Gastrocnemius medialis (tissue), 4 donors: ENCODE measurements around the gene KLHL11. TPM values are rescaled to one million over a fixed set of nuclear protein-coding genes. Genes with fewer than 3 reads are reported as not detected.
"Not testable (repeated sequence)": the region's sequence is repeated elsewhere in the genome, so short reads cannot be mapped to it uniquely, and the experiment has no call there.

Experiments used
- ATAC-seq, 2 donors: fragments of 150-250 bp; one replicate each; pipeline ENCODE4 v1.9.1; 2016
- DNase-seq, 2 donors: peaks; one replicate each; pipeline ENCODE4 v3.0.0-alpha.2; 2019
- H3K27ac ChIP-seq, 4 donors: fragments of 200-600 bp; sonication (generic); 1 replicate in 1 of 4; 2 replicates in 3 of 4; pipeline ENCODE4 v1.5.1; 2016 to 2018; ENCODE audit warnings: mild to moderate bottlenecking in 2 of 4, moderate library complexity in 1 of 4
- H3K27me3 ChIP-seq, 3 donors: fragments of 200-600 bp; sonication (generic) in 2 of 3; 1 replicate in 1 of 3; 2 replicates in 2 of 3; pipeline versions ENCODE4 v1.5.1 to v1.6.0; 2016 to 2019; ENCODE audit warnings: mild to moderate bottlenecking in 1 of 3, moderate library complexity in 1 of 3
- H3K36me3 ChIP-seq, 2 donors: fragments of 200-600 bp; sonication (generic) in 1 of 2; one replicate each; pipeline ENCODE4 v1.5.1; 2017 to 2018
- H3K4me1 ChIP-seq, 2 donors: fragments of 200-600 bp; sonication (generic) in 1 of 2; one replicate each; pipeline ENCODE4 v1.5.1; 2016 to 2017; ENCODE audit warnings: mild to moderate bottlenecking in 2 of 2
- H3K4me3 ChIP-seq, 4 donors: fragments of 200-600 bp; sonication (generic) in 3 of 4; 1 replicate in 1 of 4; 2 replicates in 3 of 4; pipeline ENCODE4 v1.5.1; 2016 to 2019; ENCODE audit warnings: mild to moderate bottlenecking in 2 of 4
- H3K9me3 ChIP-seq, 3 donors: fragments of 200-600 bp; sonication (generic) in 2 of 3; 1 replicate in 1 of 3; 2 replicates in 2 of 3; pipeline ENCODE4 v1.5.1; 2016 to 2019
- POLR2A ChIP-seq, 2 donors: fragments of 450-650 bp; IDR thresholded peaks; one replicate each; pipeline ENCODE4 v1.6.1; 2017; ENCODE audit warnings: antibody characterized with exemption in 2 of 2, mild to moderate bottlenecking in 2 of 2, moderate library complexity in 2 of 2
- in situ Hi-C, 4 donors: fragments of 200-750 bp; cut with MboI; loops; one replicate each; pipeline versions ENCODE4 v1.15.0 to v1.8.0; 2017; ENCODE audit warnings: low sequenced_read_pairs in 4 of 4
- intact Hi-C: fragments of 100-400 bp; cut with DNase I; formaldehyde crosslinking; loops from one replicate; pipeline ENCODE4 v1.15.1; 2023; ENCODE audit warnings: low total_unique reads
- total RNA-seq, 4 donors: library from RNA; depleted of rRNA; stranded (reverse); fragments of >200 nt; gene quantifications; one replicate each; pipeline versions ENCODE4 v1.1.0 to v1.2.3, GENCODE V29; 2016
- TF ChIP-seq, protein P1 (sequence below), 5 experiments: fragments of 450-650 bp in 3 of 5; fragments of 200-600 bp in 2 of 5; sonication (generic) in 2 of 5; IDR thresholded peaks in 4 of 5; conservative IDR thresholded peaks in 1 of 5; 1 replicate in 4 of 5; 2 replicates in 1 of 5; pipeline ENCODE4 v1.5.1; 2016 to 2019; ENCODE audit warnings: antibody characterized with exemption in 5 of 5, mild to moderate bottlenecking in 3 of 5, moderate library complexity in 3 of 5

The KLHL11 gene
- total RNA-seq, 4 donors from 2014 or later, result 2.2 to 4.7 (median 3.8) TPM

DNA sequence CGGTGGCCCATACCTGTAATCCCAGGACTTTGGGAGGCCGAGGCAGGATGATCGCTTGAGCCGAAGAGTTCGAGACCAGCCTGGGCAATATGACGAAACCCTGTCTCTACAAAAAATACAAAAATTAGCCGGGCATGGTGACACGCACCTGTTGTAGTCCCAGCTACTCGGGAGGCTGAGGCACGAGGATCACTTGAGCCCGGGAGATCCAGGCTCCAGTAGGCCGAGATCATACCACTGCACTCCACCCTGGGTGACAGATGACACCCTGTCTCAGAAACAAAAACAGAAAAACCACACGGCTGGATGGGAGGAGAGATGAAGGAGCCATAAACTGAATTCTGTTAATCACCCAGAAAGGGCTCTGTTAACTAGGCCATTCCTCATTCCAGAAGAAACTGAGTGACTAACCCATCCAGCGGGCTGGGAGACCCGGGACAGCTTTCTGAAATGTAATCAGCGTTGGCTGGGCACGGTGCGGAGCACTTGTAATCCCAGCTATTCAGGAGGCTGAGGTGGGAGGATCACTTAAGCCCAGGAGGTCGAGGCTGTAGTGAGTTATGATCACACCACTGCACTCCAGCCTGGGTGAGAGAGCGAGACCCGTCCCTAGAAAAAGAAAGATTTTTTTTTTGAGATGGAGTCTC, 28.6 kb downstream of the KLHL11 start:
- no peak for TF ChIP-seq POLR2A (IDR thresholded peaks at IDR 0.05)
- TF ChIP-seq, protein P1, sequence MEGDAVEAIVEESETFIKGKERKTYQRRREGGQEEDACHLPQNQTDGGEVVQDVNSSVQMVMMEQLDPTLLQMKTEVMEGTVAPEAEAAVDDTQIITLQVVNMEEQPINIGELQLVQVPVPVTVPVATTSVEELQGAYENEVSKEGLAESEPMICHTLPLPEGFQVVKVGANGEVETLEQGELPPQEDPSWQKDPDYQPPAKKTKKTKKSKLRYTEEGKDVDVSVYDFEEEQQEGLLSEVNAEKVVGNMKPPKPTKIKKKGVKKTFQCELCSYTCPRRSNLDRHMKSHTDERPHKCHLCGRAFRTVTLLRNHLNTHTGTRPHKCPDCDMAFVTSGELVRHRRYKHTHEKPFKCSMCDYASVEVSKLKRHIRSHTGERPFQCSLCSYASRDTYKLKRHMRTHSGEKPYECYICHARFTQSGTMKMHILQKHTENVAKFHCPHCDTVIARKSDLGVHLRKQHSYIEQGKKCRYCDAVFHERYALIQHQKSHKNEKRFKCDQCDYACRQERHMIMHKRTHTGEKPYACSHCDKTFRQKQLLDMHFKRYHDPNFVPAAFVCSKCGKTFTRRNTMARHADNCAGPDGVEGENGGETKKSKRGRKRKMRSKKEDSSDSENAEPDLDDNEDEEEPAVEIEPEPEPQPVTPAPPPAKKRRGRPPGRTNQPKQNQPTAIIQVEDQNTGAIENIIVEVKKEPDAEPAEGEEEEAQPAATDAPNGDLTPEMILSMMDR (IDR thresholded peaks at IDR 0.05 in 4 of 5, conservative IDR thresholded peaks at IDR 0.05 in 1 of 5), result no peak
- in situ Hi-C loops, result no loop called here
- no peak for DNase-seq
- Histone ChIP-seq H3K36me3 (peaks cover 0 to 7% of the 10 kb centered on the region in 2 donors), H3K27ac (peak overlapping the region; percentile 68 to 81 (median 70)), H3K4me1 (peaks cover 0 to 10% of the 10 kb centered on the region in 2 donors), H3K27me3 (no peaks in the 10 kb centered on the region), H3K9me3 (no peaks in the 10 kb centered on the region), H3K4me3 (peak overlapping the region; percentile 81 to 94 (median 90))
- intact Hi-C loops, result loop anchor here (2.0 kb wide), 1 partner anchor 28 kb away; the partner anchor contains the start of gene KLHL11
- ATAC-seq, result no peak

- H3K27ac ChIP-seq, result peak within 1 kb of the TSS; percentile 68 to 81 (median 70)
- H3K27me3 ChIP-seq, result no peaks in the 10 kb centered on the region
- H3K36me3 ChIP-seq, result peaks cover 0 to 11% of the 10 kb centered on the region in 2 donors
- intact Hi-C loops (loop anchor here (2.0 kb wide), 1 partner anchor 29 kb away; the partner anchor contains the start of gene KLHL11), in situ Hi-C loops (no loop called here)
- DNase-seq (peak in 1 of 2 donors; percentile 37), ATAC-seq (peak; percentile 84 to 86)
- H3K4me3 ChIP-seq, result peak within 1 kb of the TSS; percentile 81 to 94 (median 90)
- TF ChIP-seq, protein P1 (IDR thresholded peaks at IDR 0.05 in 4 of 5, conservative IDR thresholded peaks at IDR 0.05 in 1 of 5), result no peak
- TF ChIP-seq POLR2A (IDR thresholded peaks at IDR 0.05), result peak in 1 of 2 donors; percentile 35
- H3K4me1 ChIP-seq, result peaks cover 0 to 10% of the 10 kb centered on the region in 2 donors
- no peaks in the 10 kb centered on the region for H3K9me3 ChIP-seq
These were observed 29.2 kb downstream of the KLHL11 start, which contains the start of gene NT5C3B for GRCh38 chr17:41835800-41836549. Gene NT5C3B, minus strand, starts transcription at chr17:41836232. Its CDS starts 39 bp downstream, at chr17:41836193.

DNA sequence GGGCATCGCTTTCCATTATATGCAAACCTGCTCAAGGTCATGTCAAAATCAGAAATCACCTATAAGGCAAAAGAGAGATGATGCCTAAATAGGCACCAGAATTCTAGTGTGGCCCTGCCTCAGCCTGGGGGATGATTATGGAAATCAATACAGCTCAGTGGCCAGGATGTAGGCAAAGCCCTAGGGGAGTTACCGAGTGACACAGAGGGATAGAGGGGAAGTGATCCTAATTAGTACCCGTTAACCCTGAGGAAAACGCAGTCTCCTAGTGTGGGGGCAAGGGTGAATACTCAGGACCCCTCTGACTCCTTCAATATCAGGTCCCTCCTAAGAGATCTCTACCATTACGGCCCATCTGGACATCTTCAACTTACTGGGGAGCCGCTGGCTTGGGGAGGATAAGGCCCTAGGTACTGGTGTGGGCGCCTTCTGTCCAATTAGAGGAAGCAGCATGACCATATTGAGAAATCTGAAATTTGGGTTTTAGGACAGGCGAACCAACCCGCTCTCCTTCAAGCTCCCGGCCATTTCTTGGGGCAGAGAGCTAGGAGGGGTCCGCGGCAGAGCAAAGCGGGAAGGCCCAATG, 29.9 kb downstream of the KLHL11 start:
- Histone ChIP-seq H3K27me3 (no peaks in the 10 kb centered on the region), H3K27ac (peak overlapping the region; percentile 68 to 81 (median 70)), H3K4me3 (peak overlapping the region; percentile 81 to 94 (median 90)), H3K9me3 (no peaks in the 10 kb centered on the region), H3K4me1 (peaks cover 0 to 10% of the 10 kb centered on the region in 2 donors), H3K36me3 (peaks cover 0 to 11% of the 10 kb centered on the region in 2 donors)
- peak; percentile 44 to 55 for ATAC-seq
- no peak for DNase-seq
- in situ Hi-C loops (no loop called here), intact Hi-C loops (no loop called here)
- TF ChIP-seq, protein P1 (IDR thresholded peaks at IDR 0.05 in 4 of 5, conservative IDR thresholded peaks at IDR 0.05 in 1 of 5), result no peak
- no peak for TF ChIP-seq POLR2A (IDR thresholded peaks at IDR 0.05)

- H3K27ac ChIP-seq, intact Hi-C loops, H3K27me3 ChIP-seq, H3K9me3 ChIP-seq, in situ Hi-C loops, H3K4me3 ChIP-seq, DNase-seq, H3K4me1 ChIP-seq, ATAC-seq: not testable (repeated sequence)
- H3K36me3 ChIP-seq, result peaks cover 0 to 44% of the 10 kb centered on the region in 2 donors
These were observed 35.3 kb downstream of the KLHL11 start for GRCh38 chr17:41829961-41830360.
